ENCODE measurements around the gene CTSE.
A peak's percentile ranks its signal among the peaks of the same experiment; 100 is the strongest.

CTSE gene

GRCh38 chr1:205971082-205971481 lies 52.6 kb downstream of the CTSE start:
- DNase-seq (ENCODE audit: low read depth), result no peak
- no peak overlapping the region for H3K4me3 ChIP-seq (ENCODE audit: control insufficient read depth, low read depth, low read length)
- TF ChIP-seq CTCF (IDR thresholded peaks at IDR 0.05; ENCODE audit: control insufficient read depth, insufficient read depth, low read depth, low read length, missing control alignments), result no peak

GRCh38 chr1:205970486-205970885 lies 53.2 kb downstream of the CTSE start:
- no peak for DNase-seq (ENCODE audit: low read depth)
- no peak for TF ChIP-seq CTCF (IDR thresholded peaks at IDR 0.05; ENCODE audit: control insufficient read depth, insufficient read depth, low read depth, low read length, missing control alignments)
- no peak overlapping the region for H3K4me3 ChIP-seq (ENCODE audit: control insufficient read depth, low read depth, low read length)

DNA sequence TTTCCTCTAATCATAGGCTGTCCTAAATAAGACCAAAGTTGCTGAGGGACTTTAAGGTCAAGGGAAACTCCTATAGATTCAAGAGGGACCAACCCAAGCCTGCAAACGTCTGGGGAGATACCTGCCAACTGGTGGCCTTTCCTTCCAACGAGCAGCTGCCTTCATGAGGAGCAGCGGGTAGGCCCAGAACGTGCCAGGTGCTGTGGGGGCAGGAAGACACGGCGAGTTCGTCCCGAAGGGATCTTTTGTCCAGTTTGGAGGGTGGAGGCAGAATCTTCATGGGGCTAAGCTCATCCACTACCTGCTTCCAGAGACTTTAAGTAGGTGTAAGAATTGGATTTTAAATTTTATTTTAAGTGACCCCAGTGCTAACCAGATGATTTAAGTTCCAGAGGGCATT lies 54.5 kb downstream of the CTSE start:
- no peak for DNase-seq (ENCODE audit: low read depth)

DNA sequence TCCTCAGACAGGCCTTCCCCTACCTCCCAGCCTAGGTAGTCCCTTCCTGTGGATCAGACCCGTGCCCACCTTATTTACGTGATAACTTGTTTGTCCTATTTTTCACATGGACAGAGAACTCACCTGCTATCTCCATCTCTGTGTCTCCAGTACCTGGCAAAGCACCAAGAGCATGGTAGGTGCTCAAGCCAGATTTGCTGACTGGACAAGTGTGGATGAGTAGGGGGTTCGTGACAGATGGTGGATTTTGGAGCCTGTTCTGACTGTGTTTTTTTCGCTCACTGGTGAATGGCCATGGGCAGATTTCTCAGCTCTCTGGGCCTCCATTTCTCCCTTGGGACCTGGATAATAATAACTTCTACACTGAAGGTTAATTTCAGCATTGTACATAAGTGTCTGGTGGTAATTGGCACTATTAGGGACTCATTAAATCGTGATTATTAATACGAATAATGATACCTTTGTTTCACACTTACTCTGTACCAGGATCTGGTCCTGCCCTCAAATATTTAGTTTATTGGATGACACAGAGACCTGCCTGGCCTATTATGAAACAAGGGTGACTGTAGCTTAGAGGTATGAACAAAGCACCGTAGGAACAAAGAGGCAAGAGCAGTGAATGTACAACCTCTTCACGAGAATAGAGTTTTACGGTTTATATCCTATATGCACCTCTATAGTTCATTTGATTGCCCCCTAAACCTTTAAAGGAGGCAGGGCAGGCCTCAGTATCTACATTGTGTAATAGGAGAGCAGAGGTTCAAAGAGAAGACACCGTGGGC lies 56.0 kb downstream of the CTSE start:
- no peak overlapping the region for H3K4me3 ChIP-seq (ENCODE audit: control insufficient read depth, low read depth, low read length)
- no peak for DNase-seq (ENCODE audit: low read depth)
- no peak for TF ChIP-seq CTCF (IDR thresholded peaks at IDR 0.05; ENCODE audit: control insufficient read depth, insufficient read depth, low read depth, low read length, missing control alignments)

More for the DNA sequence above, 54.5 kb downstream of the CTSE start:
- no peak for TF ChIP-seq CTCF (IDR thresholded peaks at IDR 0.05; ENCODE audit: control insufficient read depth, insufficient read depth, low read depth, low read length, missing control alignments)
- no peak overlapping the region for H3K4me3 ChIP-seq (ENCODE audit: control insufficient read depth, low read depth, low read length)

DNA sequence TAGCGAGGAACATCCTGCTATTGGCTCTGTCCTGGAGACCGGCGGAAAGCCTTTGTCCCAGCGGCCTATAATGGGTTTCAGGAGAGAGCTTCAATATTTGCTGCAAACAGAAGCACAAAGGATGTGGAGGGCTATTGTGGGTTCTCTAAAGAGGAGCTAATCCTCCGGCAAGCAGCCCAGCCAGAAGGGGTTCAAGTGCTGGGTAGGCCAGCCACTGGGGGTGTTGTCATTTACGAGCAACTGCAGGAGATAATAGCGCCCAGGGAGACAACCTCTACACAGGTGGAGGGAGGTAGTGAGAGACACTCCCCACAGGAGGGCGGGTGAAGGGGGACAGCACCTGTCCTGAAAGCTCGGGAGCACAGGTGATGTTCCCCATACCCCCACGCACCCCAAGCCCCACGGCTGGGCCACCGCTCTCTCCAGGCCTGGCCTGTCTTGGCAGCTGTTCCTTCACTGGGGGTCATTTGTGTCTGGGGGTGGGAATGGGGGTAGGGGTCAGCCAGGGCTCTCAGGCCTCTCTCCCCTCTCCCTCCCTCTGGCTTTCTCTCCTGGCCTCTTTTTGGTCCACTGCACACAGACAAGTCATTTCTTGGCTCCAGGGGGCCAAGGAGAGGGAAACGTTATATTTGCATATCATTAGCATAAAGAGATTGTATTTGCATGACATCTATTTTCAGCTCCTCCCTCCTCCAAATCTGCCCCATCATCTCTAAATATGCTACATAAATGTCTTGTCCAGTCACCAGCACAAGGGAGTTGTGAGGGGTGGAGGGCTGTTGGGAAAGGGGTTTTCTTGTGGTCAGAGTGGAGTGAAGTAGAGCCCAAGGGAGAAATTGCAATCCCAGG lies 58.4 kb downstream of the CTSE start:
- TF ChIP-seq CTCF (IDR thresholded peaks at IDR 0.05; ENCODE audit: control insufficient read depth, insufficient read depth, low read depth, low read length, missing control alignments), result no peak
- no peak for DNase-seq (ENCODE audit: low read depth)
- no peak overlapping the region for H3K4me3 ChIP-seq (ENCODE audit: control insufficient read depth, low read depth, low read length)

GRCh38 chr1:205963352-205964155 lies 60.1 kb downstream of the CTSE start:
- TF ChIP-seq CTCF (IDR thresholded peaks at IDR 0.05; ENCODE audit: control insufficient read depth, insufficient read depth, low read depth, low read length, missing control alignments), result no peak
- no peak overlapping the region for H3K4me3 ChIP-seq (ENCODE audit: control insufficient read depth, low read depth, low read length)
- DNase-seq (ENCODE audit: low read depth), result peak; percentile 62
